ENCODE measurements around the gene TMA7B. TPM values are rescaled to one million over a fixed set of nuclear protein-coding genes. Genes with fewer than 3 reads are reported as not detected.

The TMA7B gene
- total and polyA plus RNA-seq, 2 of the 4 experiments (the other 2 are of a cell fraction), result not detected

GRCh38 chr22:39994566-39995392 is 34.6 kb downstream of the TMA7B start, which contains the start of gene FAM83F:
Gene FAM83F (plus strand): TSS chr22:39994954. CDS start chr22:39995043, 89 bp downstream.
- H3K4me2 ChIP-seq (ENCODE audit: low read depth, low read length), result no peak within 1 kb of the TSS
- no peaks in the 10 kb centered on the region for H3K9me3 ChIP-seq (ENCODE audit: control insufficient read depth, insufficient read depth, low read length)
- ChIA-PET POLR2A (ENCODE audit: unreplicated experiment) (no interaction called here), CTCF (no interaction called here)
- no peak within 1 kb of the TSS for H2AK9ac ChIP-seq (replicated peaks; ENCODE audit: low read depth, low read length, poor library complexity)
- dilution Hi-C loops (cut with HindIII; ENCODE audit: low sequenced_read_pairs, unreplicated experiment), result no loop called here
- no peak for DNase-seq
- no TSS peak for BruUV-seq (replicated peaks)
- H2BK15ac ChIP-seq (ENCODE audit: low read depth, low read length), result no peak within 1 kb of the TSS
- 14% methylated on average over 62 of the region's 115 CpGs; no CpG with 5 or more reads in 1 of the 2 experiments for WGBS, 2 experiments (ENCODE audit: extremely low coverage in 2 of 2, insufficient read length in 1 of 2)
- H3K56ac ChIP-seq (ENCODE audit: extremely low read depth, insufficient read depth, low read length), result no peak within 1 kb of the TSS
- no peak within 1 kb of the TSS for H2AK5ac ChIP-seq (ENCODE audit: low read depth, low read length)
- H3K27me3 ChIP-seq (ENCODE audit: control insufficient read depth, insufficient read depth, low read length), result peaks cover 55% of the 10 kb centered on the region
- no peak for ATAC-seq (ENCODE audit: low read depth)
- peaks cover 2% of the 10 kb centered on the region for H3K4me1 ChIP-seq (ENCODE audit: control insufficient read depth, insufficient read depth, low read length)
- H3K79me1 ChIP-seq (ENCODE audit: low read depth in 1 of 2, low read length in 2 of 2), result no peaks in the 10 kb centered on the region
- in situ Hi-C loops (cut with MboI; ENCODE audit: low sequenced_read_pairs), result no loop called here
- no peak within 1 kb of the TSS for H3K4ac ChIP-seq (ENCODE audit: low read depth, low read length)
- intact Hi-C loops (cut with micrococcal nuclease), result no loop called here
- no peaks in the 10 kb centered on the region for H3K36me3 ChIP-seq (ENCODE audit: control insufficient read depth, insufficient read depth, low read length)
- no peak within 1 kb of the TSS for H3K9ac ChIP-seq (ENCODE audit: low read depth, low read length)
- H3K18ac ChIP-seq (ENCODE audit: low read depth, low read length), result no peak within 1 kb of the TSS
- no peak within 1 kb of the TSS for H4K91ac ChIP-seq (ENCODE audit: insufficient read depth, low read depth, low read length)
- H2BK20ac ChIP-seq (ENCODE audit: low read depth, low read length), result no peak within 1 kb of the TSS
- no peak within 1 kb of the TSS for H3K14ac ChIP-seq (replicated peaks; ENCODE audit: low read depth, low read length)
- no peak within 1 kb of the TSS for H2AFZ ChIP-seq (replicated peaks; ENCODE audit: low read length, poor library complexity)
- H2BK5ac ChIP-seq (ENCODE audit: low read depth, low read length, poor library complexity, severe bottlenecking), result no peak within 1 kb of the TSS
- no peak within 1 kb of the TSS for H4K8ac ChIP-seq (ENCODE audit: low read depth in 2 of 2, low read length in 2 of 2)
- no peak within 1 kb of the TSS for H3K23ac ChIP-seq (ENCODE audit: low read depth, low read length)
- TF ChIP-seq RCOR1 (IDR thresholded peaks at IDR 0.05; ENCODE audit: insufficient replicate concordance, low read length) (no peak), RFX5 (IDR thresholded peaks at IDR 0.05; ENCODE audit: low read depth, low read length) (no peak), USF2 (IDR thresholded peaks at IDR 0.05; ENCODE audit: low read depth, low read length) (no peak), CTCF (conservative IDR thresholded peaks at IDR 0.05; ENCODE audit: low read depth, low read length) (no peak)
- no peak within 1 kb of the TSS for H3K4me3 ChIP-seq (ENCODE audit: insufficient read depth, low read depth, low read length)
- H3K9me1 ChIP-seq (ENCODE audit: insufficient read depth, low read length), result no peaks in the 10 kb centered on the region; the same call in 1 of the 2 replicates
- no peak within 1 kb of the TSS for H4K5ac ChIP-seq (ENCODE audit: low read depth, low read length)
- no peaks in the 10 kb centered on the region for H4K20me1 ChIP-seq (ENCODE audit: insufficient read depth, low read length)
- no peak within 1 kb of the TSS for H2BK120ac ChIP-seq (ENCODE audit: low read depth, low read length)
- H3K27ac ChIP-seq (ENCODE audit: insufficient read depth, low read length), result no peak within 1 kb of the TSS
